ENCODE data around the gene FYN.
"Not testable (repeated sequence)": the region's sequence is repeated elsewhere in the genome, so short reads cannot be mapped to it uniquely, and the experiment has no call there.

FYN gene

DNA sequence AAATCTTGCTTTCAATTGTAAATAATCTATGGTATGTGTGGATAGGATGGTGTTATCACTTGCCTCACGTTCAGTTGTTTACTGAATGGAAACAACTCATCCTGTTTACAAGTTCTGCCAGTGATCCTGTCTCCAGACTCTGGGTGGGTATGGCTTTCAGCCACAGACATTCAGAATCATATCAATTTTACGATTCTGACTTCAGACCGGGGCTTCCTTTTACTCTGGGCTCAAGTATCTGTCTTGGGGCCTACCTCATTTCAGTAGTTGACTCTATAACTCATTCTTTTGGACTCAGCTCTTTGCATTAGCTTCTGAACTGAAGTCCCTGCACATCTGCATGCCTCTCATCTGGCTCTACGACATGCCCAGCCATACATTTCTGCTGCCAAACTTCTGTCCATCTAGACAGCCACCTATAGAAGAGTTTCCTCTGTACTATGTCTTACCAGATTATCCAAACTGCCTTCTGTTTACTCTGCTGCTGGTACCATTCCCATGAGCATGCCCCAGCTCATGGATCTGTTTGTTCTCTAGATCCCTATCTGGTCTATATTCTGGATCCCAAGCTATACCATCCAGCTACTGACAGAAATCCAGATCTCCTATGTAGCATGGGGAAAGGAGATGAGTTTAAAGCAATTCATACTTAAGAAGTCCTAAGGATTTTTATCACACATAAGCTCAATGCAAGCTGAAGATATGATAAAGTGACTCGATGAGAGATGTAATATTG, 34.3 kb downstream of the FYN start:
- FAIRE-seq (no peak), DNase-seq (ENCODE audit: insufficient read length) (no peak)
- TF ChIP-seq TAF1 (IDR thresholded peaks at IDR 0.05; ENCODE audit: borderline replicate concordance, low read depth, low read length) (no peak), POLR2A (IDR thresholded peaks at IDR 0.05; ENCODE audit: low read depth, low read length) (no peak), POLR2AphosphoS5 (IDR thresholded peaks at IDR 0.05; ENCODE audit: low read depth, low read length) (no peak)

DNA sequence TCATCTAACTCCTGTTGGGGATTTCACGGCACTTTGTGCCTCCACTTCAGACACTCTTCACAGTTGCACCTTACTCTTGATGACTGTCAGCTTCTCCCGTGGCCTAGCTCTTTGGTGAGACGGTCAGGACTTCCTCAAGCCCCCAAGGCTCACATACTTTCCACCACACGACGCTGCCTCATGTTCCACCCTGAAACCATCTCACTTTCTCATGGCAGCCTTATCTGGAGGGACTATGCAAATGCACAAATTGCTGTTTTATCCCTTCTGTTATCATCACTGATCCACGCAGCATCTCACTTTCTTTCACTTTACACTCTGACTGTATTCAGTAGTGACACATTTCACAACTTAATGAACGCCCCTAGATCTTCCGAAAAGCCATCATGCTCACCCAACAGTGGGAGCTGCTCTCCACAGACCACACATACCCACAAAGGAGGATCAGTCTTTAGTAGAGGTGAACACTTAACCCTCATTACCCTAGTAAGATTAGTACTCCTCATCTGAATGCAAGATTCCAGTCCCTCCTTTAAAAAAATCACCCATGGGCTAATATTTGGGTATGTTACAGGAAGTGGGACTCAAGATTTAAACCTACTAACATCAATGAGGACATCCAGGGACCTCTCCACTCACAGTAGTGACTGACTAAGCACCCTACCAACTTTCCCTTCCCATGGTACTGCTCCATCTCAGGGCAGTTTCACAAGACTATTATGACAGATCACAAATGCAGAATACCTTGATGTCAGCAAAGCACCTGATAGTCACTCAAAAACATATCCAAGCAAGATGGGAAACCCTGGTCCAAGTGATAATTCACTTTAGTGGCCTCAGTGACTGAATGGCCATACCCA, 35.4 kb downstream of the FYN start:
- TF ChIP-seq POLR2AphosphoS5 (IDR thresholded peaks at IDR 0.05; ENCODE audit: low read depth, low read length), result no peak
- TF ChIP-seq TAF1 (IDR thresholded peaks at IDR 0.05; ENCODE audit: borderline replicate concordance, low read depth, low read length), result no peak
- TF ChIP-seq POLR2A (IDR thresholded peaks at IDR 0.05; ENCODE audit: low read depth, low read length), result no peak
- FAIRE-seq (peak; percentile 83), DNase-seq (ENCODE audit: insufficient read length) (no peak)

DNA sequence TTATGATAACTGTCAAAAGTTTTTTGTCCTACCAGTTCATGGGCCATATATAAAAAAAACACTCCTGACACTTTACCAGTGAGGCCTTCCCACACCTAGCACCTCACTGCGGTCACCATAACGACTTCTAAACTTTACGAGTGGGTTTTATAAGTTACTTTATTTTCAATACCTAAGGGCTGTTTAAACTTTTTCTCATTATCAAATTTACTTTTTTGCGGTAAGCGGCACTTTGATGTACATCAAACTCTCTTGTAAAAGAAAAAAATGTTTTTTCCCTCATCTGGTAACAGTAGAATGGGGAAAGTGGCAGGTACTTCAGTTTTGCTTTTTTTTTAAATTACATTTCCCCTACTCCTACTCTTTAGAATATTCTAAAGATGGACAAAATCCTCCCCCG, 36.2 kb downstream of the FYN start:
- no peak for FAIRE-seq
- DNase-seq (ENCODE audit: insufficient read length), result no peak
- TF ChIP-seq TAF1 (IDR thresholded peaks at IDR 0.05; ENCODE audit: borderline replicate concordance, low read depth, low read length) (no peak), POLR2AphosphoS5 (IDR thresholded peaks at IDR 0.05; ENCODE audit: low read depth, low read length) (no peak), POLR2A (IDR thresholded peaks at IDR 0.05; ENCODE audit: low read depth, low read length) (no peak)

DNA sequence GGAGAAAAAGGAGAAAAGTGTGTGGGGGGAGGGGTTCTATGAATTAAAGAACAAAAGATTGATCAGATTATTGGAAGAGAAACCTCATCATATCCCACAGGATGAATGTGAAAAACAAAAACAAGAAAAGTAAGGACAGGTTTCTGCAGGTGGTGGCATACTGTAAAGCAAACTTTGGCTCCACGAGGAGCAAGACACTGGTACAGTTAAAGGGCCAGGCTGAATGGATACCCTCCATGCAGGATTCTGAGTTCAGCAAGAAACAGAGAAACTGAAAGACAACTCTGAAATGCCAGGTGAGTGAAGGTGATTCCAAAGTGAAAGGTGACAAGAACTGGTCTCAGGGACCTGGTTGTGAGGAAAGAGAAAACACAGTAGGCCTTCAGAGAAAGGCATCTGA, 37.4 kb downstream of the FYN start:
- TF ChIP-seq TAF1 (IDR thresholded peaks at IDR 0.05; ENCODE audit: borderline replicate concordance, low read depth, low read length) (no peak), POLR2AphosphoS5 (IDR thresholded peaks at IDR 0.05; ENCODE audit: low read depth, low read length) (no peak), POLR2A (IDR thresholded peaks at IDR 0.05; ENCODE audit: low read depth, low read length) (no peak)
- DNase-seq (ENCODE audit: insufficient read length) (no peak), FAIRE-seq (no peak)

DNA sequence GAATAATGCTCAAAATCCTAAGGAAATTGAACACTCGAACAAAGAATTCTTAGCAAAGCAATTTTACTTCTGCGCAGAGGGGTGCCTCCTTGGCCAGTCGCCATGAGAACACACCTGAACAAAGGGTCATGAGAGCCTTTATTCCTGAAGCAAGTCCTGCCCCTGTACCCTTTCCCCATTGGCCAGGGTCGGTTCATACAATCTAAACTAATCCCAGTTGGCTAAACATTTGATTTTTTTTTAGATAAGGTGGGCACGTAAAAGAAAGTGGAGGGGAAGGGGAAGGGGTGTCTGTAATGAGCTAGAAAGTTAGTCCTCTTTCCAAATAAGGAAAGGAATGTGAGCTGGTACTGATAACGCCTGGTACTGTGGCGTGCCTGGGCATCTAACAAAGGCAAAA, 37.9 kb downstream of the FYN start:
- DNase-seq (ENCODE audit: insufficient read length), result not testable (repeated sequence)

DNA sequence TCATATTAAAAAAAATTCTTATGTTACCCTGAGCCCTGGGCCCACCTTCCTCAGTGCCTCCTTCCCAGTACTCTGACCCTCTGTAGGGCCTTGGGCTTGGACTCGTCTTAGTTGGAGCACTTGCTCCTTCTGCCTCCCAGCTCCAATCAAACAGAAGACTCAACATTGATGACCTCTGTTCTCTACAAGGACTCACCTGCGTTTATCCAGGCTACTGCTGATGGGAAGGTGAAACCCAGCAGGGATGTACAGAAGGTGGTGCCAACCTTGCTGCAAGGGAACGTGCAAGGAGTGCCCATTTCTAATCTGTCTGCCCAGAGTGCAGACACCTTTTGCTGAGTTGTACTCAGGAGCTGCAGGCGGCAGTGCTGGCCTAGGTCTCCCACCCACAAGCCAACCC, 38.9 kb downstream of the FYN start:
- FAIRE-seq (no peak), DNase-seq (ENCODE audit: insufficient read length) (no peak)
- TF ChIP-seq TAF1 (IDR thresholded peaks at IDR 0.05; ENCODE audit: borderline replicate concordance, low read depth, low read length), result no peak
- no peak for TF ChIP-seq POLR2AphosphoS5 (IDR thresholded peaks at IDR 0.05; ENCODE audit: low read depth, low read length)
- TF ChIP-seq POLR2A (IDR thresholded peaks at IDR 0.05; ENCODE audit: low read depth, low read length), result no peak

More for the DNA sequence above, 37.9 kb downstream of the FYN start:
- not testable (repeated sequence) for FAIRE-seq

DNA sequence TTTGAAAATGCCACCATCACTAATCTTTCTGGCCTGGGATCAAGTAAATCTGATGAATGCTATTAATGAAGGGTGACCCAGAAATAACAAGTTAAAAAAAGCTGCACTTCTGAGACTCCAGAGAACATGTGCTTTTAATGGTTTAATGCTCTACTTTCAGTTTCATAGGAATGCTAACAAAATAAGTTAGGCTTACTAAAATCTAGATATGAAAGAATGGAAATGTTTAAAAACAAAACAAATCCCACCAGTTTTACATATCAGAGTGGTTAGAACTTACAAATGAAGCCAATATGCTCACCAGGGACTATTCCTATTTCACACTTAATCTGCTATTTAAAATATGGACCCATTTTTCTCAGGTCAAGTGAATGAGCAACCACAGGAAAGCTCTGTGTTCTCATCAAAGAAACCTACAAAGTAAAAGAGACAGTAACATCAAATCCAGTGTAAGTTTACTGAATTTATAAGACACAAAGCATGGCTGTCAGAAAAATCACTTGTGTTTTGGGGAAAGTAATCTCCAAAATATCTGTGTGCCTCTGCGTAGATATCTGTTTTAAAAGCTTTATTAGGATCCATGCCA, 40.3 kb downstream of the FYN start:
- TF ChIP-seq POLR2AphosphoS5 (IDR thresholded peaks at IDR 0.05; ENCODE audit: low read depth, low read length), result no peak
- no peak for TF ChIP-seq POLR2A (IDR thresholded peaks at IDR 0.05; ENCODE audit: low read depth, low read length)
- no peak for TF ChIP-seq TAF1 (IDR thresholded peaks at IDR 0.05; ENCODE audit: borderline replicate concordance, low read depth, low read length)
- FAIRE-seq (peak; percentile 69), DNase-seq (ENCODE audit: insufficient read length) (no peak)

DNA sequence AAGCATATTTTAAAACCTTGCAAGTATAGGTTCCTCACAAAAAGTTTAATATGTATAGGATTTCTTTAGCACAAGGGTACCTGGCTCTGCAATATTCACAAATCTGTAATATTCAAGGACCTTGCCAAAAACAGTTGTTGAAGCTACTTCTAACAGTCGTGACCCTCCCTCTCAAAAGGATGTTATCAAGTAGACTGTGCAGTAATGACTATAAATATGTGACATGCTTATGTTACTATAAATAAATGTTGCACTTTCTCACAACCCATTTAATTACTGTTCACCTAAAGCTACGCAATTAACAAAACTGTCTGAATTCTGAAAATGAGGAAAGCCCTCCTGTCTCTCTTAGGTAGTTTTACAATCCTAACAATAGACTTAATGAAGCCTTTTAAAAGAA, 41.8 kb downstream of the FYN start:
- TF ChIP-seq POLR2AphosphoS5 (IDR thresholded peaks at IDR 0.05; ENCODE audit: low read depth, low read length) (no peak), TAF1 (IDR thresholded peaks at IDR 0.05; ENCODE audit: borderline replicate concordance, low read depth, low read length) (no peak), POLR2A (IDR thresholded peaks at IDR 0.05; ENCODE audit: low read depth, low read length) (no peak)
- DNase-seq (ENCODE audit: insufficient read length) (no peak), FAIRE-seq (no peak)

DNA sequence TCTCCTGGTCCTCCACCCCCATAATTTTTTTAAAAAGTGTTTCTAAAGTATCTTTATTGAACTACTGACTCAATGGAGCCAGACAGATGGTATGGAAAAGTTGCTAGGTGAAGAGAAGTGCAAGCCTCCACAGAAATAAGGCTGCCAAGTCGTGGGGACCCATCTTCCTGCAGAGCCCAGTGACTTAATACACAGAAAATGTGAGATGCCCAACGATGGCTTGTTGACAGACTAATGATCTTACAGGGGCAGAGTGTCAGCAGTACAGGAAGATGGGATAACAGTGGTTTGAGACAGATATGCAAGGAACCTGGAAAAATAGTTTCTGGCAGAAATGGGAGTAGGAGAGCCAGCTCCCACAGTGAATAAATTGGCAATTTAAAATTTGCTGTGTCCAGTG, 43.3 kb downstream of the FYN start:
- DNase-seq (ENCODE audit: insufficient read length), result no peak
- TF ChIP-seq TAF1 (IDR thresholded peaks at IDR 0.05; ENCODE audit: borderline replicate concordance, low read depth, low read length) (no peak), POLR2AphosphoS5 (IDR thresholded peaks at IDR 0.05; ENCODE audit: low read depth, low read length) (no peak), POLR2A (IDR thresholded peaks at IDR 0.05; ENCODE audit: low read depth, low read length) (no peak)
- no peak for FAIRE-seq

DNA sequence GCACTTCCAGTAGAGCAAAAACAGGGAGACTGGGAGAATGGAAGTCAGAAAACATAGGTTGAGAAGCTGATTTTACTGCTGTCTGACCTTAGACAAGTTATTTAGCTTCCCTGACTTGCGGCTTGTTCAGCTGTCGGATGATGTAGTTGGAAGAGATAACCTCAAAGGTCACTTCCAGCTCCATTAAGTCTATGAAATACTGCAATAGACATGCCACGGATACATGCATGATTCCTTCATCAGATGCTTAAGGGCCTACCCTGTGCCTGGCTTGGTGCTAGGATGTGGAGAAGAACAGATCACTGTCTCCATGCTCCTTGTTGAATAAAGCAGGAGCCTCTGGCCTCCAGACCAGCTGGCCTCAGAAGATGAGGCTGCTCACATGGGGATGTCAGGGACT, 43.7 kb downstream of the FYN start:
- FAIRE-seq, result no peak
- no peak for DNase-seq (ENCODE audit: insufficient read length)
- TF ChIP-seq POLR2AphosphoS5 (IDR thresholded peaks at IDR 0.05; ENCODE audit: low read depth, low read length), result no peak
- no peak for TF ChIP-seq TAF1 (IDR thresholded peaks at IDR 0.05; ENCODE audit: borderline replicate concordance, low read depth, low read length)
- TF ChIP-seq POLR2A (IDR thresholded peaks at IDR 0.05; ENCODE audit: low read depth, low read length), result no peak

DNA sequence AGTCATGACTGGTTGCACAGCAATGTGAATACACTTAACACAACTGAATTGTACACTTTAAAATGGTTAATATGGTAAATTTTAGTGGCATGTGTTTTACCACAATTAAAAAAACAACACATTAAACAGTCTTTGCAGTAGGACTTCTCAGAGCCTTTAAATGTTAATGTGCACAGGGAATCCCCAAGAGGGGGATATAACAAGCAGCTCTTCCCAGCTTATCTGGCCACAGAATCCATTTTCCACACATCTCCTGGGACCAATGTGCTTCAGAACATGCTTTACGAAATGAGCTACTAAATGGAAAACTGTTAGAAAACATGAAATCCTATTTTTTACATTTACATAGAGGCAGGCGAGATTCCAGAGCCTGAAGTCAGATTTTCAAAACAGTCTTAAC, 44.4 kb downstream of the FYN start:
- no peak for DNase-seq (ENCODE audit: insufficient read length)
- TF ChIP-seq POLR2A (IDR thresholded peaks at IDR 0.05; ENCODE audit: low read depth, low read length) (no peak), TAF1 (IDR thresholded peaks at IDR 0.05; ENCODE audit: borderline replicate concordance, low read depth, low read length) (no peak), POLR2AphosphoS5 (IDR thresholded peaks at IDR 0.05; ENCODE audit: low read depth, low read length) (no peak)
- no peak for FAIRE-seq
